ENCODE measurements around the gene ADGRG7. TPM values are rescaled to one million over a fixed set of nuclear protein-coding genes. Genes with fewer than 3 reads are reported as not detected.

The ADGRG7 gene
- total RNA-seq, 1 donor from 2014 or later = not detected

DNA sequence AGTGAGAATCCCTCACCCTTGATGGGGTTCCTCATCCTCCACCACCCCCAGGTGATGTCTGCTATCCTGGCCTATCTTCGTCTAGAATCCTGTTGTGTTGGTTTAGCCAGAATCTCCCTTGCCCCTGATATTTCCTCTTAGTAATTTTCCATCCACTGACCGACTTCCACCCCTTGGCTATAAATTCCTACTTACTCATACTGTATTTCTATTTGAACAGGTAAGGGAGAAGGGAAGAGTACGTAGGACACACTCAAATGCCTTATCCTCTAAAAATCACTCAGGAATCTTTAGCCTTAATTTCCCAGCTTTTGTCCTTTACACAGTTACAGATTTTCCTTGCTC, 99.2 kb downstream of the ADGRG7 start:
- Histone ChIP-seq H3K9ac (ENCODE audit: low read depth in 1 of 3, low read length in 3 of 3) (peak overlapping the region in 2 of 3 donors; percentile 47 to 89), H3K36me3 (ENCODE audit: control insufficient read depth in 3 of 3, insufficient read depth in 3 of 3, low read length in 3 of 3) (no peaks in the 10 kb centered on the region), H3K4me1 (ENCODE audit: control insufficient read depth in 3 of 3, insufficient read depth in 3 of 3, low read length in 3 of 3) (peaks cover 2 to 15% (median 14%) of the 10 kb centered on the region in 3 donors), H3K9me3 (ENCODE audit: control insufficient read depth in 3 of 3, low read length in 3 of 3) (no peaks in the 10 kb centered on the region), H3K27ac (ENCODE audit: low read depth, low read length) (peak overlapping the region; percentile 79), H3K27me3 (ENCODE audit: control insufficient read depth in 3 of 3, insufficient read depth in 3 of 3, low read length in 3 of 3) (no peaks in the 10 kb centered on the region), H3K4me3 (ENCODE audit: low read length in 3 of 3) (peak overlapping the region; percentile 66 to 80 (median 70))

GRCh38 chr3:100708989-100709841, 99.8 kb downstream of the ADGRG7 start, which contains the start of gene TFG:
TFG (plus strand) TSS chr3:100709494; CDS start chr3:100713686, 4,192 bp downstream.
- Histone ChIP-seq H3K4me1 (ENCODE audit: control insufficient read depth in 3 of 3, insufficient read depth in 3 of 3, low read length in 3 of 3) (peaks cover 2 to 15% (median 14%) of the 10 kb centered on the region in 3 donors), H3K9me3 (ENCODE audit: control insufficient read depth in 3 of 3, low read length in 3 of 3) (no peaks in the 10 kb centered on the region), H3K9ac (ENCODE audit: low read depth in 1 of 3, low read length in 3 of 3) (peak within 1 kb of the TSS; percentile 79 to 89 (median 82)), H3K27me3 (ENCODE audit: control insufficient read depth in 3 of 3, insufficient read depth in 3 of 3, low read length in 3 of 3) (no peaks in the 10 kb centered on the region), H3K27ac (ENCODE audit: low read depth, low read length) (peak within 1 kb of the TSS; percentile 79), H3K36me3 (ENCODE audit: control insufficient read depth in 3 of 3, insufficient read depth in 3 of 3, low read length in 3 of 3) (peaks cover 0 to 4% (median 4%) of the 10 kb centered on the region in 3 donors), H3K4me3 (ENCODE audit: low read length in 3 of 3) (peak within 1 kb of the TSS; percentile 66 to 81 (median 74))

DNA sequence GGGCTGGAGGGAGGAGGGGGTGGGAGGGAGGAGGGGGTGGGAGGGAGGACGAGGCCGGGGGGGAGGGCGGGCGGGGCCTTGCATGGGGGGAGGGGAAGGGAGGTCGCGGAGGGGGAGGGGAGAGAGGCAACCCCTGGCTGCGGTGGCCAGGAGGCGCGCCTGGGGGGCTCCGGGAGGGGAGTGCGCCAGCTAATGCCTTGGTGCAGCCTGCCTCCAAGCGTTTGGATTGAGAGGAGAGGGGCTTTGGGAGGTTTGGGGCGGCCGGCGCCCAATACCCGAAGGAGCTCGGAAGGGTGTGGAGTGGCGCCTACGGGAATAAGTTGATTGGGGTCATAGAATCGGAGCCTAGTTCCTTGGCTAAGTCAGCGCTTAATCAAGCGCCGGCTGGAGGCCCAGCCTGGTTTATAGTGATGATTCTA, 100.5 kb downstream of the ADGRG7 start:
- Histone ChIP-seq H3K9me3 (ENCODE audit: control insufficient read depth in 3 of 3, low read length in 3 of 3) (no peaks in the 10 kb centered on the region), H3K27ac (ENCODE audit: low read depth, low read length) (peak overlapping the region; percentile 79), H3K4me3 (ENCODE audit: low read length in 3 of 3) (peak overlapping the region; percentile 66 to 81 (median 74)), H3K36me3 (ENCODE audit: control insufficient read depth in 3 of 3, insufficient read depth in 3 of 3, low read length in 3 of 3) (peaks cover 0 to 9% (median 4%) of the 10 kb centered on the region in 3 donors), H3K9ac (ENCODE audit: low read depth in 1 of 3, low read length in 3 of 3) (peak overlapping the region; percentile 78 to 89 (median 82)), H3K27me3 (ENCODE audit: control insufficient read depth in 3 of 3, insufficient read depth in 3 of 3, low read length in 3 of 3) (no peaks in the 10 kb centered on the region), H3K4me1 (ENCODE audit: control insufficient read depth in 3 of 3, insufficient read depth in 3 of 3, low read length in 3 of 3) (peaks cover 2 to 15% (median 14%) of the 10 kb centered on the region in 3 donors)

DNA sequence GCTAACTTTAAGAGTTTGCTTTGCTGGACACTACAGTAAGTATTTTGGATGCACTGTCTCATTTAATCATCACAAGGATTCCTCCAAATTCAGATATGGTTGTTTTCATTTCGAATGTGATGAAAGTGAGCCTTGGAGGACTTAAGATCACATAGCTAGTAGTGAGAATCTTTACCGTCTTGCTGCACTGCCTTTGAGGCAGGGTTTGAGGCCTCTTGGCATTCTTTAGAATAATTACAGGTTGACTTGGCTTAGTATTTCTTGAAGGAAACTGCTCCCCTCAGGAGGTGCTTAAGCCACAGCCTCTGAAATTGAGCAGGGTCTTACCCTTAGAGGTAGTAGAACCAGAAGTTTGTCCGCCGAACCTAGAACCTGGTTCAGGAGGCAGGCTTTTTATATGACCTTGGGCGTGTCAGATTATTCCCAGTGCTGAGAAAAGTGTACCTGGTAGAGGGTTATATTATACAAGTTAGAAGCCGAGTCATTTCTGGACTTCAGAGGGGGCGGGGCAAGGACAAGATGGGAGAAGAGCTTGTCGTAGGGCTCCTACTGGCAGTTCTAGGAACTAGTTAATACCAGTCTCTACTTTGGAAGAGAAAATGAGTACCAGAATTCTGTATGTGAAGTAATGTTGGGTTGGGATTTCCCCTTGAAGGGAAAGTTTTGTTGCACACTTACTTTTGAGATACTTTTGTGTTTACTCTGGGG, 101.0 kb downstream of the ADGRG7 start:
- peak overlapping the region; percentile 78 to 82 (median 82) for H3K9ac ChIP-seq (ENCODE audit: low read depth in 1 of 3, low read length in 3 of 3)
- peak overlapping the region; percentile 79 for H3K27ac ChIP-seq (ENCODE audit: low read depth, low read length)
- peak overlapping the region; percentile 66 to 81 (median 74) for H3K4me3 ChIP-seq (ENCODE audit: low read length in 3 of 3)
- H3K4me1 ChIP-seq (ENCODE audit: control insufficient read depth in 3 of 3, insufficient read depth in 3 of 3, low read length in 3 of 3) = peaks cover 2 to 15% (median 14%) of the 10 kb centered on the region in 3 donors
- H3K36me3 ChIP-seq (ENCODE audit: control insufficient read depth in 3 of 3, insufficient read depth in 3 of 3, low read length in 3 of 3) = peaks cover 4 to 14% (median 8%) of the 10 kb centered on the region in 3 donors
- no peaks in the 10 kb centered on the region for H3K9me3 ChIP-seq (ENCODE audit: control insufficient read depth in 3 of 3, low read length in 3 of 3)
- H3K27me3 ChIP-seq (ENCODE audit: control insufficient read depth in 3 of 3, insufficient read depth in 3 of 3, low read length in 3 of 3) = no peaks in the 10 kb centered on the region

DNA sequence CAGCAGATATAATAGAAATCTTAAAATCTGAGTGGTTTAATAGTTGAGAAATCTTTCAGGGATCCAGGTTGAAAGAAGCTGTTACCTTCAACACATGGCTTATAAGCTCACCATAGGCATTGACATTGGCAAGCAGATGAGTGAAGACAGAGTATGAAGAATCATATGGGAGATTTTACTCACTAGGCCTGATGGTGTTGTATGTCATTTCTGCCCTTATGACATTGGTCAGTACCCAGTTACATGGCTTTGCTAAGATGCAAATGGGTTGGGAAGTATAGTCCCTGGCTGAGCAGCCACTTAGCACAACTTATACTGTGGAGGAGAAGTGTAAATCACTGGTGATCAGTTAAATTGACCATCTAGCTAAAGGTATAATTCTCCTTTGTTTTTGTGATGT, 105.8 kb downstream of the ADGRG7 start:
- H3K4me1 ChIP-seq (ENCODE audit: control insufficient read depth in 3 of 3, insufficient read depth in 3 of 3, low read length in 3 of 3) = peaks cover 2 to 14% (median 11%) of the 10 kb centered on the region in 3 donors
- peaks cover 10 to 14% (median 11%) of the 10 kb centered on the region in 3 donors for H3K36me3 ChIP-seq (ENCODE audit: control insufficient read depth in 3 of 3, insufficient read depth in 3 of 3, low read length in 3 of 3)
- no peak overlapping the region for H3K4me3 ChIP-seq (ENCODE audit: low read length in 3 of 3)
- no peak overlapping the region for H3K27ac ChIP-seq (ENCODE audit: low read depth, low read length)
- H3K27me3 ChIP-seq (ENCODE audit: control insufficient read depth in 3 of 3, insufficient read depth in 3 of 3, low read length in 3 of 3) = no peaks in the 10 kb centered on the region
- no peak overlapping the region for H3K9ac ChIP-seq (ENCODE audit: low read depth in 1 of 3, low read length in 3 of 3)
- no peaks in the 10 kb centered on the region for H3K9me3 ChIP-seq (ENCODE audit: control insufficient read depth in 3 of 3, low read length in 3 of 3)

- H3K36me3 ChIP-seq (ENCODE audit: control insufficient read depth in 3 of 3, insufficient read depth in 3 of 3, low read length in 3 of 3) = peaks cover 13 to 20% (median 15%) of the 10 kb centered on the region in 3 donors
- H3K4me1 ChIP-seq (ENCODE audit: control insufficient read depth in 3 of 3, insufficient read depth in 3 of 3, low read length in 3 of 3) = no peaks in the 10 kb centered on the region
- H3K9me3 ChIP-seq (ENCODE audit: control insufficient read depth in 3 of 3, low read length in 3 of 3) = no peaks in the 10 kb centered on the region
- no peaks in the 10 kb centered on the region for H3K27me3 ChIP-seq (ENCODE audit: control insufficient read depth in 3 of 3, insufficient read depth in 3 of 3, low read length in 3 of 3)
- no peak overlapping the region for H3K4me3 ChIP-seq (ENCODE audit: low read length in 3 of 3)
- H3K27ac ChIP-seq (ENCODE audit: low read depth, low read length) = no peak overlapping the region
- H3K9ac ChIP-seq (ENCODE audit: low read depth in 1 of 3, low read length in 3 of 3) = no peak overlapping the region
Observed at GRCh38 chr3:100717063-100717462, 107.7 kb downstream of the ADGRG7 start.

DNA sequence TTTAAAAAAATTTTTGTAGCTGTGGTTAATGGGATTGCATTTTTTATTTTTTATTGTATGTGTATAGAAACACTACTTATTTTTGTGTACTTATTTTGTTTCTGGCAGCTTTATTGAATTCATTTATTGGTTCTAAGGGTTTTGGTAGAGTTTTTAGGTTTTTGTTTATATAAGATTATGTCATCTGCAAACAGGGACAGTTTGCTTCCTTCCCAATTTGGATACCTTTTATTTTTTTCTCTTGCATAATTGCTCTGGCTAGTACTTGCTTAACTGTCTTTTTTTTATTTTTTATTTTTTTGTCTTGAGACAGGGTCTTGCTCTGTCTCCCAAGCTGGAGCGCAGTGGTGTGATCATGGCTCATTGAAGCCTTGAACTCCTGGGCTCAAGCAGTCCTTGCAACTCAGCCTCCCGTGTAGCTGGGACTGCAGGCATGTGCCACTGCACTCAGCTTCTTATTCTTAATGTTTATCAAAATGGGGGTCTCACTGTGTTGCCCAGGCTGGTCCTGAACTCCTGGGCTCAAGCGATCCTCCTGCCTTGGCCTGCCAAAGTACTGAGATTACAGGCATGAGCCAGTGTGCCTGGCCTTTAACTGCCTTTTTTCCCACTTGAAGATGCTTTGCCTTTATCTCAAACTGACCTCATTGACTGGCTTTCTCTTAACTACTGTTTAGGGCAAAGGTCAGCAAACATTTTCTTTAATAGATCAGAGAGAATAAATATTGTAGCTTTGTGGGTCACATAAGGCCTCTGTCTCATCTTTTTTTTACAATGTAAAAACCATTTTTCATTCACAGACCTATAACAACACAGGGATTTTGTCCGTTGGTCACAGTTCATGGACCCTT, 108.5 kb downstream of the ADGRG7 start:
- no peaks in the 10 kb centered on the region for H3K4me1 ChIP-seq (ENCODE audit: control insufficient read depth in 3 of 3, insufficient read depth in 3 of 3, low read length in 3 of 3)

DNA sequence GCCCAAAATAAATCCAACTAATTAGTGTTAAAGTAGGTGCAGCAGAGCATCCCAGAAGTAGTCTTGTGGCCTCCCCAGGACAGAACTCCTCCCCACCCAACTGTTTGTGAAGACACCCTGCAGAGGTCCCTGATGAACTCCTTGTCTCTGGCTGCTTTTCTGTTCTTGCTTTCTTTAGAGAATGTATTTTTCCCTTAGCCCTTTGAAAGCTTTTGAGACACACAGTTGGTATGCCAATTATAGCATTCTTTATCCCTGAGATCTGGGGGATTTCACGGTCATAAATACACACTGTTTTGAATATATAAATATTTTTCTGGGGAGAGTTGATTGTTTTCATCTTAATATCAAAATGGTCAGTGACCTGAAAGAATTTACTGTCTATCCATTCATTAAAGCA, 109.7 kb downstream of the ADGRG7 start:
- no peaks in the 10 kb centered on the region for H3K27me3 ChIP-seq (ENCODE audit: control insufficient read depth in 3 of 3, insufficient read depth in 3 of 3, low read length in 3 of 3)
- H3K4me3 ChIP-seq (ENCODE audit: low read length in 3 of 3) = no peak overlapping the region
- H3K9ac ChIP-seq (ENCODE audit: low read depth in 1 of 3, low read length in 3 of 3) = no peak overlapping the region
- H3K27ac ChIP-seq (ENCODE audit: low read depth, low read length) = no peak overlapping the region
- no peaks in the 10 kb centered on the region for H3K4me1 ChIP-seq (ENCODE audit: control insufficient read depth in 3 of 3, insufficient read depth in 3 of 3, low read length in 3 of 3)
- H3K36me3 ChIP-seq (ENCODE audit: control insufficient read depth in 3 of 3, insufficient read depth in 3 of 3, low read length in 3 of 3) = peaks cover 11 to 19% (median 13%) of the 10 kb centered on the region in 3 donors
- no peaks in the 10 kb centered on the region for H3K9me3 ChIP-seq (ENCODE audit: control insufficient read depth in 3 of 3, low read length in 3 of 3)

More for the DNA sequence above, 108.5 kb downstream of the ADGRG7 start:
- Histone ChIP-seq H3K27ac (ENCODE audit: low read depth, low read length) (no peak overlapping the region), H3K9me3 (ENCODE audit: control insufficient read depth in 3 of 3, low read length in 3 of 3) (no peaks in the 10 kb centered on the region), H3K4me3 (ENCODE audit: low read length in 3 of 3) (no peak overlapping the region), H3K27me3 (ENCODE audit: control insufficient read depth in 3 of 3, insufficient read depth in 3 of 3, low read length in 3 of 3) (no peaks in the 10 kb centered on the region), H3K36me3 (ENCODE audit: control insufficient read depth in 3 of 3, insufficient read depth in 3 of 3, low read length in 3 of 3) (peaks cover 13 to 23% (median 15%) of the 10 kb centered on the region in 3 donors), H3K9ac (ENCODE audit: low read depth in 1 of 3, low read length in 3 of 3) (no peak overlapping the region)

DNA sequence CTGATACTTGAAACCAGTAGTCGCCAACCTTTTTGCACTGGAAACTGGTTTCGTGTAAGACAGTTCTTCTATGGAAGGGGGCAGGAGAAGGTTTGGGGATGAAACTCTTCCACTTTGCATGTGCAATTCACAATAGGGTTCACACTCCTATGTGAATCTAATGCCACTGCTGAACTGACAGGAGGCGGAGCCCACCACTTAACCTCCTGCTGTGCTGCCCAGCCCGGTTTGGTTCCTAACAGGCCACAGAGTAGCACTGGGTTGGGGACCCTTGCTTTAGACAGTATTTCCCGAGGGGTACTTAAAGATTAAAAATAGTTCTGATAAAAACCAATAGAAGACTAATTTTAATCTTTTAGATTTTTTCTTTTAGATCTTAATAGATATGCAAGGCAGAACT, 111.0 kb downstream of the ADGRG7 start:
- no peaks in the 10 kb centered on the region for H3K4me1 ChIP-seq (ENCODE audit: control insufficient read depth in 3 of 3, insufficient read depth in 3 of 3, low read length in 3 of 3)
- no peaks in the 10 kb centered on the region for H3K27me3 ChIP-seq (ENCODE audit: control insufficient read depth in 3 of 3, insufficient read depth in 3 of 3, low read length in 3 of 3)
- H3K4me3 ChIP-seq (ENCODE audit: low read length in 3 of 3) = no peak overlapping the region
- H3K9ac ChIP-seq (ENCODE audit: low read depth in 1 of 3, low read length in 3 of 3) = no peak overlapping the region
- H3K9me3 ChIP-seq (ENCODE audit: control insufficient read depth in 3 of 3, low read length in 3 of 3) = no peaks in the 10 kb centered on the region
- peaks cover 7 to 10% (median 9%) of the 10 kb centered on the region in 3 donors for H3K36me3 ChIP-seq (ENCODE audit: control insufficient read depth in 3 of 3, insufficient read depth in 3 of 3, low read length in 3 of 3)
- no peak overlapping the region for H3K27ac ChIP-seq (ENCODE audit: low read depth, low read length)
